Panc1 (cell line): ENCODE data around the gene ELOVL6.

Source experiments
- POLR2AphosphoS5 ChIP-seq: IDR thresholded peaks from 2 replicates; pipeline ENCODE4 v1.6.1; 2012; ENCODE audit warnings: mild to moderate bottlenecking, low read depth, low read length, moderate library complexity
- REST ChIP-seq, 2 experiments: IDR thresholded peaks; 2 replicates each; pipeline ENCODE4 v1.6.1; 2011 to 2012; ENCODE audit warnings: low read depth in 2 of 2, control low read depth in 1 of 2, low read length in 1 of 2, mild to moderate bottlenecking in 1 of 2, moderate library complexity in 1 of 2; ENCODE audit not compliant: insufficient read depth in 1 of 2
- TF ChIP-seq, protein P1 (sequence below): fragments of 450-650 bp; IDR thresholded peaks from 2 replicates; pipeline ENCODE4 v1.5.1; 2017; ENCODE audit warnings: mild to moderate bottlenecking

DNA sequence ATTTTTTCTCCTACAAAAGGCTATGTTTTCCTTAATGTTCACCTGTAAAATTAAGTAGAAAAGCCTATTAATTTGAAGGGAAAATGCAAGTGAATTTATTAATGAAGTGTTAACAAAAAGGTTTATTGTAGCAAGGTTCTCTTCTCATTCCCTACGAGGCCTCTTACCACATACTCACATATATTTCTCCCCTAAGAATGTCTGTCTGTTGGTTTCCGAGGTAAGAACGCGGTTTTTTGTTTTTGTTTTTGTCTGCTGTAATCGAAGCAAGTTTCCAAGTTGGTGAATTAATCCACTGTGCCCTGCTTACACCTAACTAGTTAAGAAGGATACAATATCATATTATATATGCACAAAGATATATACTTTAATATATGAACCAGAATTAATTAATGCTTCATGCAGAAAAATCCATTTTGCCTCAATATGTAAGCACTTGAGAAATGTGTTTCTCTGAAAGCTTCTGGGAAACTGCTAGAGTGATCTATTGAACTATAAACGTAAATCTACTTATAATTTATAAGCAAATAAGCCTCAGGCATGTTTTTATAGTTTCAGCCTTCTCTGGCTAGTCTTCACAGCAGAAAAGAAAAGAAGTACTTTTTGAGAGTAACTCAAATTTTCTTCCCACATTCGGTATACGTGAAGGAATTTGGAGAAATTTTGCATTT, 164.9 kb downstream of the ELOVL6 start:
- TF ChIP-seq, protein P1, sequence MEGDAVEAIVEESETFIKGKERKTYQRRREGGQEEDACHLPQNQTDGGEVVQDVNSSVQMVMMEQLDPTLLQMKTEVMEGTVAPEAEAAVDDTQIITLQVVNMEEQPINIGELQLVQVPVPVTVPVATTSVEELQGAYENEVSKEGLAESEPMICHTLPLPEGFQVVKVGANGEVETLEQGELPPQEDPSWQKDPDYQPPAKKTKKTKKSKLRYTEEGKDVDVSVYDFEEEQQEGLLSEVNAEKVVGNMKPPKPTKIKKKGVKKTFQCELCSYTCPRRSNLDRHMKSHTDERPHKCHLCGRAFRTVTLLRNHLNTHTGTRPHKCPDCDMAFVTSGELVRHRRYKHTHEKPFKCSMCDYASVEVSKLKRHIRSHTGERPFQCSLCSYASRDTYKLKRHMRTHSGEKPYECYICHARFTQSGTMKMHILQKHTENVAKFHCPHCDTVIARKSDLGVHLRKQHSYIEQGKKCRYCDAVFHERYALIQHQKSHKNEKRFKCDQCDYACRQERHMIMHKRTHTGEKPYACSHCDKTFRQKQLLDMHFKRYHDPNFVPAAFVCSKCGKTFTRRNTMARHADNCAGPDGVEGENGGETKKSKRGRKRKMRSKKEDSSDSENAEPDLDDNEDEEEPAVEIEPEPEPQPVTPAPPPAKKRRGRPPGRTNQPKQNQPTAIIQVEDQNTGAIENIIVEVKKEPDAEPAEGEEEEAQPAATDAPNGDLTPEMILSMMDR, result no peak
- TF ChIP-seq POLR2AphosphoS5, result no peak
- TF ChIP-seq REST (IDR thresholded peaks at IDR 0.05; ENCODE audit: insufficient read depth in 1 of 2, low read depth in 2 of 2, low read length in 1 of 2), result no peak
